Breast epithelium (tissue), 4 donors: ENCODE results near the gene OSBPL5. TPM values are rescaled to one million over a fixed set of nuclear protein-coding genes. Genes with fewer than 3 reads are reported as not detected.

Experiments used
- DNase-seq, 2 donors: peaks; one replicate each; pipeline ENCODE4 v3.0.0-alpha.2; 2019; ENCODE audit warnings: low spot score in 2 of 2
- H3K27ac ChIP-seq, 2 donors: fragments of 200-600 bp; sonication (generic) in 1 of 2; one replicate each; pipeline ENCODE4 v1.5.1; 2016 to 2019; ENCODE audit warnings: mild to moderate bottlenecking in 1 of 2
- H3K27me3 ChIP-seq, 2 donors: fragments of 200-600 bp; sonication (generic) in 1 of 2; one replicate each; pipeline versions ENCODE4 v1.5.1 to v1.6.0; 2017 to 2019; ENCODE audit warnings: control low read depth in 1 of 2, mild to moderate bottlenecking in 1 of 2
- H3K36me3 ChIP-seq: fragments of 200-600 bp; one replicate; pipeline ENCODE4 v1.5.1; 2019
- H3K4me1 ChIP-seq, 2 donors: fragments of 200-600 bp; sonication (generic); one replicate each; pipeline ENCODE4 v1.5.1; 2016 to 2019; ENCODE audit warnings: control low read depth in 1 of 2
- H3K4me3 ChIP-seq, 3 donors: fragments of 200-600 bp; sonication (generic); 1 replicate in 2 of 3; 2 replicates in 1 of 3; pipeline ENCODE4 v1.5.1; 2016 to 2019; ENCODE audit warnings: mild to moderate bottlenecking in 3 of 3, moderate library complexity in 2 of 3
- H3K9me3 ChIP-seq, 2 donors: fragments of 200-600 bp; sonication (generic) in 1 of 2; one replicate each; pipeline ENCODE4 v1.5.1; 2016 to 2019; ENCODE audit warnings: control low read depth in 1 of 2
- CTCF ChIP-seq, 3 donors: fragments of 450-650 bp; IDR thresholded peaks; one replicate each; pipeline ENCODE4 v1.5.1; 2016 to 2017; ENCODE audit warnings: antibody characterized with exemption in 3 of 3, mild to moderate bottlenecking in 3 of 3, moderate library complexity in 3 of 3
- POLR2A ChIP-seq: fragments of 450-650 bp; IDR thresholded peaks from one replicate; pipeline ENCODE4 v1.6.1; 2016; ENCODE audit warnings: antibody characterized with exemption, mild to moderate bottlenecking, moderate library complexity
- POLR2AphosphoS5 ChIP-seq, 3 donors: sonication (generic); formaldehyde crosslinking; IDR thresholded peaks; one replicate each; pipeline ENCODE4 v1.6.1; 2017; ENCODE audit warnings: antibody characterized with exemption in 3 of 3
- intact Hi-C: fragments of 100-400 bp; cut with DNase I; formaldehyde crosslinking; loops from one replicate; pipeline ENCODE4 v1.15.1; 2023; ENCODE audit warnings: low total_unique reads
- total RNA-seq, 3 donors: library from RNA; depleted of rRNA; stranded (reverse); fragments of >200 nt; gene quantifications; one replicate each; pipeline ENCODE4 v1.1.0, GENCODE V29; 2016

OSBPL5 gene
- total RNA-seq, 3 donors from 2014 or later, result 25.3 to 64.2 (median 27.8) TPM

GRCh38 chr11:3181725-3182461 lies 16.8 kb upstream of the OSBPL5 start:
- DNase-seq, result no peak
- H3K27me3 ChIP-seq, result no peaks in the 10 kb centered on the region

GRCh38 chr11:3180869-3181268 lies 15.8 kb upstream of the OSBPL5 start:
- intact Hi-C loops, result no loop called here
- Histone ChIP-seq H3K36me3 (no peaks in the 10 kb centered on the region), H3K27ac (no peak overlapping the region), H3K9me3 (peaks cover 0 to 4% of the 10 kb centered on the region in 2 donors), H3K4me1 (no peaks in the 10 kb centered on the region), H3K4me3 (no peak overlapping the region), H3K27me3 (no peaks in the 10 kb centered on the region)
- no peak for DNase-seq
- TF ChIP-seq CTCF (IDR thresholded peaks at IDR 0.05), result no peak
- TF ChIP-seq POLR2A, result no peak
- TF ChIP-seq POLR2AphosphoS5 (IDR thresholded peaks at IDR 0.05), result no peak

More at GRCh38 chr11:3181725-3182461, 16.8 kb upstream of the OSBPL5 start:
- Histone ChIP-seq H3K4me3 (no peak overlapping the region), H3K4me1 (no peaks in the 10 kb centered on the region), H3K27ac (no peak overlapping the region), H3K9me3 (no peaks in the 10 kb centered on the region), H3K36me3 (no peaks in the 10 kb centered on the region)
- no peak for TF ChIP-seq POLR2AphosphoS5 (IDR thresholded peaks at IDR 0.05)
- TF ChIP-seq POLR2A, result no peak
- no peak for TF ChIP-seq CTCF (IDR thresholded peaks at IDR 0.05)
- intact Hi-C loops, result no loop called here

GRCh38 chr11:3178349-3178748 lies 13.2 kb upstream of the OSBPL5 start:
- TF ChIP-seq POLR2AphosphoS5 (IDR thresholded peaks at IDR 0.05) (no peak), CTCF (IDR thresholded peaks at IDR 0.05) (no peak), POLR2A (no peak)
- Histone ChIP-seq H3K9me3 (peaks cover 0 to 4% of the 10 kb centered on the region in 2 donors), H3K4me3 (no peak overlapping the region), H3K36me3 (no peaks in the 10 kb centered on the region), H3K27ac (no peak overlapping the region), H3K27me3 (no peaks in the 10 kb centered on the region), H3K4me1 (no peaks in the 10 kb centered on the region)
- intact Hi-C loops, result no loop called here
- no peak for DNase-seq

- intact Hi-C loops, result no loop called here
- DNase-seq, result no peak
- Histone ChIP-seq H3K4me3 (no peak overlapping the region), H3K27me3 (no peaks in the 10 kb centered on the region), H3K27ac (no peak overlapping the region), H3K36me3 (no peaks in the 10 kb centered on the region), H3K4me1 (no peaks in the 10 kb centered on the region), H3K9me3 (peaks cover 0 to 4% of the 10 kb centered on the region in 2 donors)
- TF ChIP-seq POLR2A (no peak), CTCF (IDR thresholded peaks at IDR 0.05) (no peak), POLR2AphosphoS5 (IDR thresholded peaks at IDR 0.05) (no peak)
Observed at GRCh38 chr11:3177931-3178330, 12.8 kb upstream of the OSBPL5 start.

GRCh38 chr11:3176487-3176886 lies 11.4 kb upstream of the OSBPL5 start:
- intact Hi-C loops, result no loop called here
- TF ChIP-seq POLR2AphosphoS5 (IDR thresholded peaks at IDR 0.05) (no peak), POLR2A (no peak), CTCF (IDR thresholded peaks at IDR 0.05) (no peak)

More at GRCh38 chr11:3176487-3176886, 11.4 kb upstream of the OSBPL5 start:
- Histone ChIP-seq H3K9me3 (peaks cover 0 to 4% of the 10 kb centered on the region in 2 donors), H3K4me3 (no peak overlapping the region), H3K36me3 (no peaks in the 10 kb centered on the region), H3K4me1 (no peaks in the 10 kb centered on the region), H3K27me3 (no peaks in the 10 kb centered on the region), H3K27ac (no peak overlapping the region)
- DNase-seq, result no peak
